ENCODE data around the gene CDC42BPB.

GRCh38 chr14:102903889-102904512 lies 153.3 kb downstream of the CDC42BPB start:
- TF ChIP-seq, protein P1, sequence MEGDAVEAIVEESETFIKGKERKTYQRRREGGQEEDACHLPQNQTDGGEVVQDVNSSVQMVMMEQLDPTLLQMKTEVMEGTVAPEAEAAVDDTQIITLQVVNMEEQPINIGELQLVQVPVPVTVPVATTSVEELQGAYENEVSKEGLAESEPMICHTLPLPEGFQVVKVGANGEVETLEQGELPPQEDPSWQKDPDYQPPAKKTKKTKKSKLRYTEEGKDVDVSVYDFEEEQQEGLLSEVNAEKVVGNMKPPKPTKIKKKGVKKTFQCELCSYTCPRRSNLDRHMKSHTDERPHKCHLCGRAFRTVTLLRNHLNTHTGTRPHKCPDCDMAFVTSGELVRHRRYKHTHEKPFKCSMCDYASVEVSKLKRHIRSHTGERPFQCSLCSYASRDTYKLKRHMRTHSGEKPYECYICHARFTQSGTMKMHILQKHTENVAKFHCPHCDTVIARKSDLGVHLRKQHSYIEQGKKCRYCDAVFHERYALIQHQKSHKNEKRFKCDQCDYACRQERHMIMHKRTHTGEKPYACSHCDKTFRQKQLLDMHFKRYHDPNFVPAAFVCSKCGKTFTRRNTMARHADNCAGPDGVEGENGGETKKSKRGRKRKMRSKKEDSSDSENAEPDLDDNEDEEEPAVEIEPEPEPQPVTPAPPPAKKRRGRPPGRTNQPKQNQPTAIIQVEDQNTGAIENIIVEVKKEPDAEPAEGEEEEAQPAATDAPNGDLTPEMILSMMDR (IDR thresholded peaks at IDR 0.05; ENCODE audit: low read depth, low read length) = no peak
- no peak for TF ChIP-seq EZH2phosphoT487 (IDR thresholded peaks at IDR 0.05; ENCODE audit: low read depth)

All from OCI-LY3 (cell line).